Panc1 (cell line): ENCODE results near the gene GRID2. TPM values are rescaled to one million over a fixed set of nuclear protein-coding genes. Genes with fewer than 3 reads are reported as not detected.

Source experiments
- ATAC-seq: fragments of 200-7000 bp; cut with Tn5 transposase; 2 replicates; pipeline ENCODE4 v1.9.1; 2020; ENCODE audit warnings: mild to moderate bottlenecking, moderate library complexity
- BruUV-seq: library from RNA; stranded (reverse); fragments of 400-500 nt; replicated peaks from 2 replicates; lab custom pipeline; 2021; lab: Mats Ljungman, UMichigan
- CTCF ChIA-PET: fragments of 300-600 bp; sonication (Branson Sonifier 250); formaldehyde crosslinking; loops from one replicate; lab custom pipeline; 2022; ENCODE audit warnings: antibody characterized with exemption; lab: Charles Lee
- POLR2A ChIA-PET: fragments of 300-600 bp; sonication (Branson Sonifier 250); formaldehyde crosslinking; loops from one replicate; lab custom pipeline; 2022; ENCODE audit warnings: antibody characterized with exemption; lab: Charles Lee
- DNase-seq: peaks from one replicate; pipeline ENCODE4 v3.0.0-alpha.2; 2010; ENCODE audit warnings: low read depth, low spot score
- H3K27ac ChIP-seq: 2 replicates; pipeline ENCODE4 v1.5.1; 2011; ENCODE audit warnings: mild to moderate bottlenecking, low read length, inconsistent platforms
- H3K27me3 ChIP-seq: fragments of 200-500 bp; sonication (Bioruptor generic); 2 replicates; pipeline ENCODE4 v1.6.0; 2014; ENCODE audit warnings: low read length, inconsistent platforms; ENCODE audit not compliant: control insufficient read depth, insufficient read depth
- H3K36me3 ChIP-seq: fragments of 200-500 bp; sonication (Bioruptor generic); 2 replicates; pipeline ENCODE4 v1.5.1; 2014; ENCODE audit warnings: inconsistent platforms, mild to moderate bottlenecking, low read length, moderate library complexity; ENCODE audit not compliant: control insufficient read depth, insufficient read depth
- H3K4me1 ChIP-seq: 2 replicates; pipeline ENCODE4 v1.5.1; 2011; ENCODE audit warnings: inconsistent platforms, mild to moderate bottlenecking, low read length, moderate library complexity; ENCODE audit not compliant: control insufficient read depth, insufficient read depth
- H3K4me3 ChIP-seq, 2 experiments: 2 replicates each; pipeline ENCODE4 v1.5.1; 2011 to 2012; ENCODE audit warnings: low read depth in 2 of 2, low read length in 2 of 2, mild to moderate bottlenecking in 2 of 2, inconsistent platforms in 1 of 2, moderate library complexity in 1 of 2
- H3K9me3 ChIP-seq: fragments of 200-500 bp; sonication (Bioruptor generic); 2 replicates; pipeline ENCODE4 v1.5.1; 2014; ENCODE audit warnings: low read depth, mild to moderate bottlenecking, inconsistent platforms, low read length, moderate library complexity; ENCODE audit not compliant: control insufficient read depth, insufficient read depth
- POLR2AphosphoS5 ChIP-seq: IDR thresholded peaks from 2 replicates; pipeline ENCODE4 v1.6.1; 2012; ENCODE audit warnings: mild to moderate bottlenecking, low read depth, low read length, moderate library complexity
- SIN3A ChIP-seq: IDR thresholded peaks from 2 replicates; pipeline ENCODE4 v1.6.1; 2012; ENCODE audit warnings: low read depth, mild to moderate bottlenecking, low read length, moderate library complexity, borderline replicate concordance; ENCODE audit not compliant: insufficient read depth
- TCF7L2 ChIP-seq: IDR thresholded peaks from 2 replicates; pipeline ENCODE4 v1.6.1; 2011; ENCODE audit warnings: mild to moderate bottlenecking, low read depth, low read length, inconsistent platforms
- in situ Hi-C: cut with HindIII; loops from 2 replicates; pipeline ENCODE4 v1.10.0; 2016; ENCODE audit warnings: low sequenced_read_pairs, low pct_unique_long_range_greater_than_20kb
- intact Hi-C: fragments of 100-400 bp; cut with micrococcal nuclease; formaldehyde crosslinking; loops from one replicate; pipeline ENCODE4 v1.10.0; 2022; ENCODE audit not compliant: unreplicated experiment
- total RNA-seq: library from RNA; stranded (reverse); gene quantifications from one replicate; pipeline ENCODE4 v1.2.1, GENCODE V29; 2021; ENCODE audit not compliant: unreplicated experiment
- TF ChIP-seq, protein P1 (sequence below): fragments of 450-650 bp; IDR thresholded peaks from 2 replicates; pipeline ENCODE4 v1.5.1; 2017; ENCODE audit warnings: mild to moderate bottlenecking
- TF ChIP-seq, protein P2 (sequence below), 2 experiments: IDR thresholded peaks; 2 replicates each; pipeline ENCODE4 v1.6.1; 2011 to 2012; ENCODE audit warnings: low read depth in 2 of 2, control low read depth in 1 of 2, low read length in 1 of 2, mild to moderate bottlenecking in 1 of 2, moderate library complexity in 1 of 2; ENCODE audit not compliant: insufficient read depth in 1 of 2

The GRID2 gene
- total RNA-seq, 1 experiment from 2014 or later: 0.08 TPM

DNA sequence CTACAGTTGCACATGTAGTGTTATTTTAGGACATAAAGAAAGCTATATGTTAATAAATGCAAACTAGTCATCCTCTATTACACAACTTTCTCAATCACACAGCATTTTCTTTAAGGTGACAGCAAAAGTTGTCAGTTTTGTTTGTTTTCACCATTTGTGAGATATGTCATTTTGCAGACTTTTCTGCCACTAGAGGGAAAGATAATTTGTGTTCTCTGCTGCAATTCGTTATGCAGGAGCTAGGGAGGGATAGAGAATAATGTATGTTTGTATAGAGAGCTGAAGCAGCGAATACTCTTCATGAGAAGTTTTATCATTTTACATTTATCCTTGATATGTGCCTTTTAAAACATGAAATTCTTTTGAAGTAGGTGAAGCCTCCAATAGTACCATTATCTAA, 854.2 kb downstream of the GRID2 start:
- Histone ChIP-seq H3K4me3 (no peak overlapping the region), H3K27me3 (no peaks in the 10 kb centered on the region), H3K36me3 (no peaks in the 10 kb centered on the region), H3K27ac (no peak overlapping the region), H3K9me3 (no peaks in the 10 kb centered on the region), H3K4me1 (no peaks in the 10 kb centered on the region)
- in situ Hi-C loops (no loop called here), intact Hi-C loops (no loop called here)
- no TSS peak for BruUV-seq
- TF ChIP-seq, protein P1, sequence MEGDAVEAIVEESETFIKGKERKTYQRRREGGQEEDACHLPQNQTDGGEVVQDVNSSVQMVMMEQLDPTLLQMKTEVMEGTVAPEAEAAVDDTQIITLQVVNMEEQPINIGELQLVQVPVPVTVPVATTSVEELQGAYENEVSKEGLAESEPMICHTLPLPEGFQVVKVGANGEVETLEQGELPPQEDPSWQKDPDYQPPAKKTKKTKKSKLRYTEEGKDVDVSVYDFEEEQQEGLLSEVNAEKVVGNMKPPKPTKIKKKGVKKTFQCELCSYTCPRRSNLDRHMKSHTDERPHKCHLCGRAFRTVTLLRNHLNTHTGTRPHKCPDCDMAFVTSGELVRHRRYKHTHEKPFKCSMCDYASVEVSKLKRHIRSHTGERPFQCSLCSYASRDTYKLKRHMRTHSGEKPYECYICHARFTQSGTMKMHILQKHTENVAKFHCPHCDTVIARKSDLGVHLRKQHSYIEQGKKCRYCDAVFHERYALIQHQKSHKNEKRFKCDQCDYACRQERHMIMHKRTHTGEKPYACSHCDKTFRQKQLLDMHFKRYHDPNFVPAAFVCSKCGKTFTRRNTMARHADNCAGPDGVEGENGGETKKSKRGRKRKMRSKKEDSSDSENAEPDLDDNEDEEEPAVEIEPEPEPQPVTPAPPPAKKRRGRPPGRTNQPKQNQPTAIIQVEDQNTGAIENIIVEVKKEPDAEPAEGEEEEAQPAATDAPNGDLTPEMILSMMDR: no peak; the same call in 1 of the 2 replicates
- no peak for TF ChIP-seq POLR2AphosphoS5
- DNase-seq (no peak), ATAC-seq (no peak)
- CTCF ChIA-PET: no interaction called here
- POLR2A ChIA-PET: no interaction called here

DNA sequence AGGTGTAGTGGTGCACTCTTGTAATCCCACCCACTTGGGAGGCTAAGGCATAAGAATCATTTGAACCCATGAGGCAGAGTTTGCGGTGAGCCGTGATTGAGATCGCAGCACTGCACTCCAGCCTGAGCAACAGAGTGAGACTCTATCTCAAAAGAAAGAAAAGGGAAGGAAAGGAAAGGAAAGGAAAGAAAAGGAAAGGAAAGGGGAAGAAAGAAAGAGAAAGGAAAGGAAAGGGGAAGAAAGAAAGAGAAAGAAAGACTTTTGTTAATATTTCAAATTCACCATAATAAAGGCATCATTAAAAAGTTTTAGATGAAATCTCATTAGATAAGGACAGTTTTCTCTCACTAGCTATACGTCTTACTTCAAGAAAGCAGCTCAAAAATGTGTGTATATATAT, 864.3 kb downstream of the GRID2 start:
- Histone ChIP-seq H3K4me1 (no peaks in the 10 kb centered on the region), H3K4me3 (no peak overlapping the region), H3K36me3 (no peaks in the 10 kb centered on the region), H3K27me3 (no peaks in the 10 kb centered on the region), H3K9me3 (no peaks in the 10 kb centered on the region), H3K27ac (no peak overlapping the region)
- intact Hi-C loops (no loop called here), in situ Hi-C loops (no loop called here)
- ChIA-PET POLR2A (no interaction called here), CTCF (no interaction called here)
- no peak for ATAC-seq
- no TSS peak for BruUV-seq
- TF ChIP-seq TCF7L2 (no peak), POLR2AphosphoS5 (no peak), SIN3A (no peak)
- TF ChIP-seq, protein P2, sequence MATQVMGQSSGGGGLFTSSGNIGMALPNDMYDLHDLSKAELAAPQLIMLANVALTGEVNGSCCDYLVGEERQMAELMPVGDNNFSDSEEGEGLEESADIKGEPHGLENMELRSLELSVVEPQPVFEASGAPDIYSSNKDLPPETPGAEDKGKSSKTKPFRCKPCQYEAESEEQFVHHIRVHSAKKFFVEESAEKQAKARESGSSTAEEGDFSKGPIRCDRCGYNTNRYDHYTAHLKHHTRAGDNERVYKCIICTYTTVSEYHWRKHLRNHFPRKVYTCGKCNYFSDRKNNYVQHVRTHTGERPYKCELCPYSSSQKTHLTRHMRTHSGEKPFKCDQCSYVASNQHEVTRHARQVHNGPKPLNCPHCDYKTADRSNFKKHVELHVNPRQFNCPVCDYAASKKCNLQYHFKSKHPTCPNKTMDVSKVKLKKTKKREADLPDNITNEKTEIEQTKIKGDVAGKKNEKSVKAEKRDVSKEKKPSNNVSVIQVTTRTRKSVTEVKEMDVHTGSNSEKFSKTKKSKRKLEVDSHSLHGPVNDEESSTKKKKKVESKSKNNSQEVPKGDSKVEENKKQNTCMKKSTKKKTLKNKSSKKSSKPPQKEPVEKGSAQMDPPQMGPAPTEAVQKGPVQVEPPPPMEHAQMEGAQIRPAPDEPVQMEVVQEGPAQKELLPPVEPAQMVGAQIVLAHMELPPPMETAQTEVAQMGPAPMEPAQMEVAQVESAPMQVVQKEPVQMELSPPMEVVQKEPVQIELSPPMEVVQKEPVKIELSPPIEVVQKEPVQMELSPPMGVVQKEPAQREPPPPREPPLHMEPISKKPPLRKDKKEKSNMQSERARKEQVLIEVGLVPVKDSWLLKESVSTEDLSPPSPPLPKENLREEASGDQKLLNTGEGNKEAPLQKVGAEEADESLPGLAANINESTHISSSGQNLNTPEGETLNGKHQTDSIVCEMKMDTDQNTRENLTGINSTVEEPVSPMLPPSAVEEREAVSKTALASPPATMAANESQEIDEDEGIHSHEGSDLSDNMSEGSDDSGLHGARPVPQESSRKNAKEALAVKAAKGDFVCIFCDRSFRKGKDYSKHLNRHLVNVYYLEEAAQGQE (IDR thresholded peaks at IDR 0.05; ENCODE audit: insufficient read depth in 1 of 2, low read depth in 2 of 2, low read length in 1 of 2): no peak
- TF ChIP-seq, protein P1: no peak
- no peak for DNase-seq
